Transverse colon (tissue), 4 donors: Measurements from ENCODE around the gene PDE3B.

Experiments used
- CTCF ChIP-seq, 5 experiments: fragments of 200-600 bp in 3 of 5; fragments of 450-650 bp in 2 of 5; sonication (generic) in 3 of 5; IDR thresholded peaks; 1 replicate in 2 of 5; 2 replicates in 3 of 5; pipeline ENCODE4 v1.5.1; 2016 to 2017; ENCODE audit warnings: antibody characterized with exemption in 5 of 5, inconsistent platforms in 3 of 5, mild to moderate bottlenecking in 2 of 5, moderate library complexity in 1 of 5
- POLR2A ChIP-seq: fragments of 450-650 bp; IDR thresholded peaks from one replicate; pipeline ENCODE4 v1.6.1; 2016; ENCODE audit warnings: antibody characterized with exemption, mild to moderate bottlenecking, moderate library complexity
- POLR2AphosphoS5 ChIP-seq, 3 donors: sonication (generic); formaldehyde crosslinking; IDR thresholded peaks; one replicate each; pipeline ENCODE4 v1.6.1; 2016; ENCODE audit warnings: antibody characterized with exemption in 3 of 3

- TF ChIP-seq POLR2A = no peak
- peak in 1 of 3 donors; percentile 62 for TF ChIP-seq POLR2AphosphoS5 (IDR thresholded peaks at IDR 0.05)
- no peak for TF ChIP-seq CTCF (IDR thresholded peaks at IDR 0.05)
Observed at GRCh38 chr11:14619603-14620531, 23.7 kb upstream of the PDE3B start.
